ENCODE results near the gene OGFOD1. TPM values are rescaled to one million over a fixed set of nuclear protein-coding genes. Genes with fewer than 3 reads are reported as not detected.

OGFOD1 gene
- total and polyA plus RNA-seq, 2 of the 13 experiments (the other 11 are each of a cell fraction or from before 2014, with no cell fraction given) = 35.2 to 81.3 TPM

- H3K4me2 ChIP-seq (ENCODE audit: low read depth, low read length) = peak overlapping the region; percentile 48
- ChIA-PET POLR2A (interaction anchor here (0.6 to 2.7 kb wide), 7 partner anchors 10 to 511 kb away, joined by 3 to 27 read pairs (median 4); partner anchors contain the start of genes NUDT21 and OGFOD1), CTCF (ENCODE audit: low intra/inter-chr PET ratio, low total read pairs) (no interaction called here)
- peaks cover 24% of the 10 kb centered on the region for H3K4me1 ChIP-seq (ENCODE audit: insufficient read depth, low read length)
- no peaks in the 10 kb centered on the region for H3K27me3 ChIP-seq (ENCODE audit: control insufficient read depth in 1 of 2, insufficient read depth in 2 of 2, low read length in 2 of 2)
- H3K79me2 ChIP-seq (ENCODE audit: insufficient read depth, low read length) = peaks cover 2% of the 10 kb centered on the region
- DNase-seq (ENCODE audit: low spot score) = peak; percentile 61
- no TSS peak for BruUV-seq (replicated peaks)
- no peaks in the 10 kb centered on the region for H4K20me1 ChIP-seq (ENCODE audit: insufficient read depth, low read length)
- intact Hi-C loops (cut with micrococcal nuclease; ENCODE audit: unreplicated experiment) = loop anchor here (2.0 to 5.0 kb wide), 2 partner anchors 14 to 43 kb away; partner anchors contain the start of genes NUDT21 and OGFOD1
- H3K4me3 ChIP-seq (replicated peaks in 1 of 3; ENCODE audit: insufficient read depth in 1 of 3, low read depth in 2 of 3, low read length in 3 of 3) = no peak overlapping the region
- 41% methylated on average over 4 of the region's 4 CpGs for WGBS (ENCODE audit: low lambda C conversion rate)
- peak overlapping the region; percentile 29 for H3K9ac ChIP-seq (ENCODE audit: insufficient read depth, low read depth, low read length)
- peak; percentile 80 for ATAC-seq
- FAIRE-seq = peak; percentile 56
- peak overlapping the region; percentile 72 for H3K27ac ChIP-seq (ENCODE audit: extremely low read length, insufficient read depth, low read length)
- in situ Hi-C loops (cut with HindIII; ENCODE audit: extremely low pct_ligation_motif_present, low pct_unique_long_range_greater_than_20kb) = no loop called here
- peaks cover 16 to 76% of the 10 kb centered on the region in 2 experiments for H3K36me3 ChIP-seq (replicated peaks in 1 of 2; ENCODE audit: control insufficient read depth in 1 of 2, insufficient read depth in 2 of 2, low read length in 2 of 2)
- H2AFZ ChIP-seq (ENCODE audit: low read length) = no peak overlapping the region
- H3K9me3 ChIP-seq (ENCODE audit: low read length) = no peaks in the 10 kb centered on the region
- TF ChIP-seq ZNF770 (CRISPR knock-in tag; IDR thresholded peaks at IDR 0.05) (no peak), ZNF777 (CRISPR knock-in tag; IDR thresholded peaks at IDR 0.05) (no peak), REPIN1 (CRISPR knock-in tag; IDR thresholded peaks at IDR 0.05; ENCODE audit: borderline replicate concordance, low read depth) (no peak), GATAD2A (CRISPR knock-in tag; IDR thresholded peaks at IDR 0.05) (peak; percentile 53; the same call in 1 of the 2 replicates), RAD51 (IDR thresholded peaks at IDR 0.05; ENCODE audit: borderline replicate concordance) (no peak), STAT6 (CRISPR knock-in tag; IDR thresholded peaks at IDR 0.05; ENCODE audit: borderline replicate concordance) (no peak), ZBTB2 (CRISPR knock-in tag; IDR thresholded peaks at IDR 0.05; ENCODE audit: low read depth) (no peak), NR0B2 (CRISPR knock-in tag; IDR thresholded peaks at IDR 0.05) (no peak), PLSCR1 (CRISPR knock-in tag; IDR thresholded peaks at IDR 0.05; ENCODE audit: borderline replicate concordance) (no peak), ZBTB34 (CRISPR knock-in tag; IDR thresholded peaks at IDR 0.05) (0 out of 2 replicates have a peak, but pooled peaks have one; percentile 45), FOSL2 (CRISPR knock-in tag; IDR thresholded peaks at IDR 0.05) (peak; percentile 91), HOXA3 (CRISPR knock-in tag; IDR thresholded peaks at IDR 0.05) (0 out of 2 replicates have a peak, but pooled peaks have one; percentile 1), ARID2 (CRISPR knock-in tag; IDR thresholded peaks at IDR 0.05; ENCODE audit: borderline replicate concordance) (no peak), FOSL1 (CRISPR knock-in tag; IDR thresholded peaks at IDR 0.05; ENCODE audit: borderline replicate concordance) (peak; percentile 56; the same call in 1 of the 2 replicates), JUND (CRISPR knock-in tag; IDR thresholded peaks at IDR 0.05) (0 out of 2 replicates have a peak, but pooled peaks have one; percentile 40), SATB2 (CRISPR knock-in tag; IDR thresholded peaks at IDR 0.05) (no peak)
Observed at GRCh38 chr16:56409195-56409594, 42.2 kb upstream of the OGFOD1 start.

Data from HepG2 (cell line).